ENCODE results near the gene ZNF83.
"Not testable (repeated sequence)": the region's sequence is repeated elsewhere in the genome, so short reads cannot be mapped to it uniquely, and the experiment has no call there.

The ZNF83 gene

DNA sequence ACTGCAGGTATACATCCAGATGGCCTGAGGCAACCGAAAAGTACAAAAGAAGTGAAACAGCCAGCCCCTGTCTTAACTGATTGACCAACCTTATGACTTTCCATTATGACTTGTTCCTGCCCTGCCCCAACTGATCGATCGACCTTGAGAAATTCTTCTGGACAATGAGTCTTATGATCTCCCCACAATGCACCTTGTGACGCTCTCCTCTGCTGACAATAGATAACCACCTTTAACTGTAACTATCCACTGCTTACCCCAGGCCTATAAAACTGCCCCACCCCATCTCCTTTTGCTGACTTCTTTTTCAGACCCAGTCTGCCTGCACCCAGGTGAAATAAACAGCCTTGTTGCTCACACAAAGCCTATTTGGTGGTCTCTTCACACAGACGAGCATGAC is 11.2 kb downstream of the ZNF83 start:
- no peaks in the 10 kb centered on the region for H3K4me1 ChIP-seq
- H3K27me3 ChIP-seq = no peaks in the 10 kb centered on the region
- no peak overlapping the region for H3K4me3 ChIP-seq
- peaks cover 0 to 14% (median 0%) of the 10 kb centered on the region in 11 experiments; a peak in 5 of 22 replicates for H4K20me1 ChIP-seq
- peaks cover 73 to 84% (median 79%) of the 10 kb centered on the region in 11 experiments for H3K36me3 ChIP-seq
- H3K9ac ChIP-seq = no peak overlapping the region
- H3K9me3 ChIP-seq (replicated peaks in 1 of 11) = peaks cover 5 to 24% (median 12%) of the 10 kb centered on the region in 11 experiments; a peak in 11 of 22 replicates
- H3K27ac ChIP-seq = no peak overlapping the region
- H3K4me2 ChIP-seq = no peak overlapping the region
- no peak for TF ChIP-seq Cebpa-rat (IDR thresholded peaks at IDR 0.05)

- no peak for TF ChIP-seq Cebpa-rat (IDR thresholded peaks at IDR 0.05)
- peaks cover 14 to 34% (median 26%) of the 10 kb centered on the region in 11 experiments for H3K9me3 ChIP-seq (replicated peaks in 1 of 11)
- peaks cover 0 to 40% (median 14%) of the 10 kb centered on the region in 11 experiments; a peak in 11 of 22 replicates for H4K20me1 ChIP-seq
- H3K4me3 ChIP-seq = no peak overlapping the region
- H3K4me1 ChIP-seq = no peaks in the 10 kb centered on the region
- no peak overlapping the region for H3K27ac ChIP-seq
- H3K27me3 ChIP-seq = no peaks in the 10 kb centered on the region
- peaks cover 98 to 100% (median 100%) of the 10 kb centered on the region in 11 experiments for H3K36me3 ChIP-seq
- no peak overlapping the region for H3K4me2 ChIP-seq
- H3K9ac ChIP-seq = 0 out of 22 replicates have a peak overlapping the region, but pooled peaks of 1 of the 11 experiments have one; percentile 10
Observed at GRCh38 chr19:52622261-52622660, 15.9 kb downstream of the ZNF83 start.

GRCh38 chr19:52621376-52621775 is 16.8 kb downstream of the ZNF83 start:
- H4K20me1 ChIP-seq = peaks cover 0 to 40% (median 14%) of the 10 kb centered on the region in 11 experiments; a peak in 11 of 22 replicates
- peaks cover 98 to 100% (median 100%) of the 10 kb centered on the region in 11 experiments for H3K36me3 ChIP-seq
- H3K4me2 ChIP-seq = no peak overlapping the region
- H3K27ac ChIP-seq = no peak overlapping the region
- peaks cover 23 to 43% (median 35%) of the 10 kb centered on the region in 11 experiments for H3K9me3 ChIP-seq (replicated peaks in 1 of 11)
- no peaks in the 10 kb centered on the region for H3K4me1 ChIP-seq
- no peaks in the 10 kb centered on the region for H3K27me3 ChIP-seq
- TF ChIP-seq Cebpa-rat (IDR thresholded peaks at IDR 0.05) = no peak
- no peak overlapping the region for H3K9ac ChIP-seq
- no peak overlapping the region for H3K4me3 ChIP-seq

DNA sequence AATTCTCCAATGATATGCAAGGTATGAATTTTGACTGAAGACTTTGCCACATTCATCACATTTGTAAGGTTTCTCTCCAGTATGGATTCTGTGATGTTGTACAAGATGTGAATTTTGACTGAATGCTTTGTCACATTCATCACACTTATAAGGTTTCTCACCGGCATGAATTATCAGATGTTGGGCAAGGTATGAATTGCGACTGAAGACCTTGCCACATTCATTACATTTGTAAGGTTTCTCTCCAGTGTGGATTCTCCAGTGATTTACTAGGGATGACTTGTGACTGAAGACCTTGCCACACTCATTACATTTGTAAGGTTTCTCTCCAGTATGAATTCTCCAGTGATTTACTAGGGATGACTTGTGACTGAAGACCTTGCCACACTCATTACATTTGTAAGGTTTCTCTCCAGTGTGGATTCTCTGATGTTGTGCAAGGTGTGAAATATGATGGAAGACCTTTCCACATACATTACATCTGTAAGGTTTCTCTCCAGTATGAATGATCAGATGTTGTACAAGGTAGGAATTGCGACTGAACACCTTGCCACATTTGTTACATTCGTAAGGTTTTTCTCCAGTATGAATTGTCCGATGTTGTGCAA is 24.8 kb downstream of the ZNF83 start:
- Histone ChIP-seq H3K4me1 (no peaks in the 10 kb centered on the region), H3K4me2 (no peak overlapping the region), H3K9me3 (replicated peaks in 1 of 11) (peaks cover 98 to 100% (median 100%) of the 10 kb centered on the region in 11 experiments), H3K27ac (no peak overlapping the region), H3K4me3 (peak overlapping the region; percentile 2 to 28 (median 11); a peak in 7 of 20 replicates), H3K27me3 (no peaks in the 10 kb centered on the region; a peak in 1 of 22 replicates), H3K36me3 (peaks cover 99 to 100% (median 100%) of the 10 kb centered on the region in 11 experiments), H3K9ac (no peak overlapping the region), H4K20me1 (peaks cover 0 to 7% (median 0%) of the 10 kb centered on the region in 11 experiments; a peak in 2 of 22 replicates)
- TF ChIP-seq Cebpa-rat (IDR thresholded peaks at IDR 0.05) = no peak

GRCh38 chr19:52603558-52604207 is 34.5 kb downstream of the ZNF83 start:
- peaks cover 39 to 55% (median 46%) of the 10 kb centered on the region in 11 experiments; a peak in 21 of 22 replicates for H3K9me3 ChIP-seq (replicated peaks in 1 of 11)
- peak overlapping the region in 2 of 11 experiments; percentile 3 to 96; a peak in 1 of 22 replicates for H3K4me2 ChIP-seq
- H3K9ac ChIP-seq = no peak overlapping the region
- no peaks in the 10 kb centered on the region for H3K27me3 ChIP-seq
- H3K36me3 ChIP-seq = peaks cover 32 to 66% (median 52%) of the 10 kb centered on the region in 11 experiments
- TF ChIP-seq Cebpa-rat (IDR thresholded peaks at IDR 0.05) = no peak
- H3K4me1 ChIP-seq = peaks cover 17 to 28% (median 22%) of the 10 kb centered on the region in 10 experiments
- H3K4me3 ChIP-seq = no peak overlapping the region
- no peak overlapping the region for H3K27ac ChIP-seq
- H4K20me1 ChIP-seq = peaks cover 0 to 39% (median 8%) of the 10 kb centered on the region in 11 experiments; a peak in 7 of 22 replicates

GRCh38 chr19:52602941-52603340 is 35.2 kb downstream of the ZNF83 start:
- H4K20me1 ChIP-seq = peaks cover 0 to 39% (median 8%) of the 10 kb centered on the region in 11 experiments; a peak in 7 of 22 replicates
- H3K4me1 ChIP-seq = peaks cover 17 to 28% (median 22%) of the 10 kb centered on the region in 10 experiments
- no peak overlapping the region for H3K27ac ChIP-seq
- no peak overlapping the region for H3K9ac ChIP-seq
- no peaks in the 10 kb centered on the region for H3K27me3 ChIP-seq
- H3K9me3 ChIP-seq (replicated peaks in 1 of 11) = peaks cover 35 to 51% (median 42%) of the 10 kb centered on the region in 11 experiments; a peak in 21 of 22 replicates
- peak overlapping the region in 1 of 10 experiments; percentile 84; a peak in 1 of 20 replicates for H3K4me3 ChIP-seq
- peaks cover 33 to 69% (median 52%) of the 10 kb centered on the region in 11 experiments for H3K36me3 ChIP-seq
- TF ChIP-seq Cebpa-rat (IDR thresholded peaks at IDR 0.05) = no peak
- peak overlapping the region; percentile 88 to 97 (median 96); a peak in 15 of 22 replicates for H3K4me2 ChIP-seq

DNA sequence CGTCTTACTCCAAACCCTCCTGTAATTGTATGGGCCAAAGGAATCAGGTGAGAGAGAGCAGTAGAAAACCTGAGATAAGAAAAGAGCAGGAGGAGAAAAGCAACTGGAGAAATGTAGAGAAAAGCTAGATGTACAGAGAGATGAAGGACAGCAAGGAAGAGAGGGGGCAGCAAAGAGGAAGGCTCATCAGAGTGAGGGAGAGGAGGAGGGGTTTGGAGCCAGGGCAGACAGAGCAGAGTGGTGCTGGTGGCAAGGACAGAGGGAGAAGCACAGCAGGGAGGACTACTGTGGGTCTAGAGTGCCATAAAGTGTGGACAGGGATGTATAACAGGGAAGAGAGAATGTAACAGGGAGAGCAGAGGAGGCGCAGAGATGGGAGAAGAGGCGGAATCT is 36.2 kb downstream of the ZNF83 start:
- Histone ChIP-seq H4K20me1 (peaks cover 0 to 30% (median 8%) of the 10 kb centered on the region in 11 experiments; a peak in 7 of 22 replicates), H3K4me1 (peaks cover 17 to 28% (median 22%) of the 10 kb centered on the region in 10 experiments), H3K4me2 (peak overlapping the region; percentile 88 to 97 (median 96)), H3K27ac (peak overlapping the region; percentile 58 to 85 (median 73); a peak in 21 of 22 replicates), H3K9me3 (replicated peaks in 1 of 11) (peaks cover 31 to 49% (median 38%) of the 10 kb centered on the region in 11 experiments; a peak in 21 of 22 replicates), H3K9ac (peak overlapping the region; percentile 81 to 89 (median 86)), H3K4me3 (peak overlapping the region; percentile 71 to 95 (median 83)), H3K36me3 (peaks cover 31 to 69% (median 50%) of the 10 kb centered on the region in 11 experiments)
- not testable (repeated sequence) for H3K27me3 ChIP-seq

DNA sequence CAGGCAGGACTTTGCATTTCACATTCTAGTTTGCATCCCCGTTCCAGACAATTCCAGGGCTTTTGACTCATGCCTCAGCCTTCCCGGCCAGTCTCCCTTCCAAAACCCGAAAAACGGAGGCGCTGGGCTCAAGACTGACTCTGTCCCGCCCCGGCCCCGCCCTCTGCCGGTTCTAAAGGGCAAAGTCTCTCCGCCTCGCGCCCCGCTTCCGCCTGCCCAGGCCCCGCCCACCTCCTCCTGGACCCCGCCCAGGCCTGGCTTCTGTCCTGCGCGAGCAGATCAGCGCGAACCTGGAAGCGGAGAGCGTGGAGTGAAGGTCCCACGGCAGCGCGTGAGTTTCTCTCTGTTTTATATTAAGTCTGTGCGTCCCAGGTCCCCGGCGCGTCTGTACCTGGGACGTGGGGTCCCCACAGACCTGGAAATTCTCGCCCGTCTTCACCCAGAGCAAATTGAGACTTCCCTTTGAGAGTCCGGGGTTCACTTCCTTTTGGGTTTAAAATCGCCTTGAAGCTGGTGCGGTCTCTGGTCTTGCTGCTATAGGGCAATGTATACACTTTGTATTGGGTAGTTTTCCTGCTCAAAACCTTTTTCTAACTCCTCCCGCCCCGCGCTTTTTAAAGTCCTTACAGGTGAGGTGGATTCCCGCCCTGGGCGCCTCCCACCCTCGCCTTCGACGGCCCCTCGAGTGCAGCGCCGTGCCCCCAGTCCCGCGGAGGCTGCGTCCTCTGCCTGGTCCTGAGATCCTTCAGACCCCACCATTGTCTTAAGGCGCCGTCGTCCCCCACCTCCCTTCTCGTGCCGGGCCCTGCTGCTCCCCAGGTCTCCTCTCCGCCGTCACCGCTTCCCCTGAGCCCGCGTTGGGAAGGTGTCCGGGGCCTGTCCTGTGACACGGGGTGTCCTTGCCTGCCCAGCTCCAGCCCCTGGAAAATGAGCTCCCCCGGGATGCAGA is 36.9 kb downstream of the ZNF83 start:
- H3K27ac ChIP-seq = peak overlapping the region; percentile 58 to 85 (median 73); a peak in 21 of 22 replicates
- peaks cover 33 to 69% (median 50%) of the 10 kb centered on the region in 11 experiments for H3K36me3 ChIP-seq
- H3K27me3 ChIP-seq = no peaks in the 10 kb centered on the region
- TF ChIP-seq Cebpa-rat (IDR thresholded peaks at IDR 0.05) = no peak
- peaks cover 0 to 26% (median 8%) of the 10 kb centered on the region in 11 experiments; a peak in 7 of 22 replicates for H4K20me1 ChIP-seq
- H3K4me2 ChIP-seq = peak overlapping the region; percentile 88 to 97 (median 96)
- H3K4me1 ChIP-seq = peaks cover 17 to 28% (median 22%) of the 10 kb centered on the region in 10 experiments
- peaks cover 34 to 49% (median 38%) of the 10 kb centered on the region in 11 experiments; a peak in 21 of 22 replicates for H3K9me3 ChIP-seq (replicated peaks in 1 of 11)
- H3K4me3 ChIP-seq = peak overlapping the region; percentile 71 to 95 (median 83)
- H3K9ac ChIP-seq = peak overlapping the region; percentile 81 to 89 (median 86)
